Measurements from ENCODE around the gene KNDC1. TPM values are rescaled to one million over a fixed set of nuclear protein-coding genes. Genes with fewer than 3 reads are reported as not detected.
"Not testable (repeated sequence)": the region's sequence is repeated elsewhere in the genome, so short reads cannot be mapped to it uniquely, and the experiment has no call there.

KNDC1 gene
- total and polyA plus RNA-seq, 8 donors, result 2.5 to 10.4 (median 4.0) TPM

- ATAC-seq, result no peak
- Histone ChIP-seq H3K4me1 (no peaks in the 10 kb centered on the region), H3K27me3 (peaks cover 0 to 54% of the 10 kb centered on the region in 2 donors), H3K36me3 (no peaks in the 10 kb centered on the region), H3K4me3 (no peak overlapping the region), H3K27ac (no peak overlapping the region), H3K9me3 (no peaks in the 10 kb centered on the region)
- TF ChIP-seq, protein P1, sequence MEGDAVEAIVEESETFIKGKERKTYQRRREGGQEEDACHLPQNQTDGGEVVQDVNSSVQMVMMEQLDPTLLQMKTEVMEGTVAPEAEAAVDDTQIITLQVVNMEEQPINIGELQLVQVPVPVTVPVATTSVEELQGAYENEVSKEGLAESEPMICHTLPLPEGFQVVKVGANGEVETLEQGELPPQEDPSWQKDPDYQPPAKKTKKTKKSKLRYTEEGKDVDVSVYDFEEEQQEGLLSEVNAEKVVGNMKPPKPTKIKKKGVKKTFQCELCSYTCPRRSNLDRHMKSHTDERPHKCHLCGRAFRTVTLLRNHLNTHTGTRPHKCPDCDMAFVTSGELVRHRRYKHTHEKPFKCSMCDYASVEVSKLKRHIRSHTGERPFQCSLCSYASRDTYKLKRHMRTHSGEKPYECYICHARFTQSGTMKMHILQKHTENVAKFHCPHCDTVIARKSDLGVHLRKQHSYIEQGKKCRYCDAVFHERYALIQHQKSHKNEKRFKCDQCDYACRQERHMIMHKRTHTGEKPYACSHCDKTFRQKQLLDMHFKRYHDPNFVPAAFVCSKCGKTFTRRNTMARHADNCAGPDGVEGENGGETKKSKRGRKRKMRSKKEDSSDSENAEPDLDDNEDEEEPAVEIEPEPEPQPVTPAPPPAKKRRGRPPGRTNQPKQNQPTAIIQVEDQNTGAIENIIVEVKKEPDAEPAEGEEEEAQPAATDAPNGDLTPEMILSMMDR (IDR thresholded peaks at IDR 0.05), result no peak
- peak in 1 of 4 donors; percentile 31 for DNase-seq
- intact Hi-C loops (cut with DNase I), result no loop called here
These were observed 9.4 kb upstream of the KNDC1 start for GRCh38 chr10:133150656-133151055.

DNA sequence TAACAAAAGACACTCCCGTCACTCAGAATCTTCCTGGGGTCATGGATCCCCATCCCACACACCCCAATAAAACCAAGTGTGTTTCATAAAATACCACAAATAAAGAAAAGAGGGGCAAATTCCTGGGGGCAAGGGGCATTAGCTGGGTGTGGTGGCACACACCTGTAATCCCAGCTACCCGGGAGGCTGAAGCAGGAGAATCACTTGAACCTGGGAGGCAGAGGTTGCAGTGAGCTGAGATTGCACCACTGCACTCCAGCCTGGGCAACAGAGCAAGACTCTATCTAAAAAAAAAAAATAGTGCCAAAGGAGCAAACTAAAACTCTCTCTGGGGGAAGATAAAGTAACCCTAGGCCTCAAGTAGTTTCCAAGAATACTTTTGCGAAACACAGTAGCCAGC lies 8.9 kb upstream of the KNDC1 start:
- H3K4me1 ChIP-seq; DNase-seq; H3K4me3 ChIP-seq; H3K27ac ChIP-seq; ATAC-seq; H3K9me3 ChIP-seq; H3K36me3 ChIP-seq; intact Hi-C loops (cut with DNase I): not testable (repeated sequence)
- peaks cover 0 to 50% of the 10 kb centered on the region in 2 donors for H3K27me3 ChIP-seq

DNA sequence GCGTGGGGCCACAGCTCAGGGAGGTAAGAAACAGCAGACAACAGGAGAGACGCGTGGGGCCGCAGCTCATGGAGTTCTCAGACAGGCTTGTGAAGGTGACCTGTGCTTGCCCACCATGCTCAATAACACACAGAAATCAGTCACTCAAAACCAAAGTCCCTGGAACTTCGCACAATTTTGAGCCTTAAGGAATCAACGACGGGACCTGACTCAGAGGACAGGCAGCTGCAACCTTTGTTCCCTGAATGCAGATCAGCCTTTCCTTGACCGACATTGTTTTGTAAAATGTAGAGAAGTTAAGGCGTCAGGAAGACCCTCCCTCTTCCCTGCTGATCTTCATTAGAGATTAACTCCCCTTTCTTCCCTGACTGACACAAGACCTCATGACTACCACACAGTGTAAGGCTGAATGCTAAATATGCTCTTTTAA lies 8.5 kb upstream of the KNDC1 start:
- H3K36me3 ChIP-seq, result no peaks in the 10 kb centered on the region
- no peak overlapping the region for H3K4me3 ChIP-seq
- no peaks in the 10 kb centered on the region for H3K9me3 ChIP-seq
- H3K27me3 ChIP-seq, result peaks cover 0 to 49% of the 10 kb centered on the region in 2 donors
- TF ChIP-seq, protein P1 (IDR thresholded peaks at IDR 0.05), result no peak
- no peak for ATAC-seq
- no peaks in the 10 kb centered on the region for H3K4me1 ChIP-seq
- intact Hi-C loops (cut with DNase I), result no loop called here
- H3K27ac ChIP-seq, result no peak overlapping the region
- peak in 1 of 4 donors; percentile 38 for DNase-seq

DNA sequence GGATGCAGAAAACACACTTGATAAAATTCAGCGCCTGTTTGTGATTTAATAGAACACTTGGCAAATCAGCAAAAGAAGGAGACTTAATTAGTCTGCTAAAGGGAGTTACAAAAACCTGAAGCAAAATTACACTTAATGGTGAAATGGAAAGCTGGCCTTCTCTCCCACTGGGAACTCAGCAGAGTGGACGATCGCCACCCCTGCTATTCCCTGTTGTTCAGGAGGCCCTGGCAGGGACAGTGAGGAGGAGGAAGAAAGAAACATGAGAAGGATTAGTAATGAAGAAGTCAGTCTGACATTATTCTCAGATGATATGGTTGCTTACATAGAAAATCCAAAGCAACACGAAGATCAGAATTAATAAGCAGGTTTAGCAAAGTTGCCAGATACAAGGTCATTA lies 5.6 kb upstream of the KNDC1 start:
- no peak for ATAC-seq
- Histone ChIP-seq H3K4me1 (no peaks in the 10 kb centered on the region), H3K4me3 (no peak overlapping the region), H3K9me3 (no peaks in the 10 kb centered on the region), H3K27ac (no peak overlapping the region), H3K36me3 (no peaks in the 10 kb centered on the region), H3K27me3 (peaks cover 0 to 53% of the 10 kb centered on the region in 2 donors)
- intact Hi-C loops (cut with DNase I), result no loop called here
- DNase-seq, result no peak
- TF ChIP-seq, protein P1 (IDR thresholded peaks at IDR 0.05), result no peak

DNA sequence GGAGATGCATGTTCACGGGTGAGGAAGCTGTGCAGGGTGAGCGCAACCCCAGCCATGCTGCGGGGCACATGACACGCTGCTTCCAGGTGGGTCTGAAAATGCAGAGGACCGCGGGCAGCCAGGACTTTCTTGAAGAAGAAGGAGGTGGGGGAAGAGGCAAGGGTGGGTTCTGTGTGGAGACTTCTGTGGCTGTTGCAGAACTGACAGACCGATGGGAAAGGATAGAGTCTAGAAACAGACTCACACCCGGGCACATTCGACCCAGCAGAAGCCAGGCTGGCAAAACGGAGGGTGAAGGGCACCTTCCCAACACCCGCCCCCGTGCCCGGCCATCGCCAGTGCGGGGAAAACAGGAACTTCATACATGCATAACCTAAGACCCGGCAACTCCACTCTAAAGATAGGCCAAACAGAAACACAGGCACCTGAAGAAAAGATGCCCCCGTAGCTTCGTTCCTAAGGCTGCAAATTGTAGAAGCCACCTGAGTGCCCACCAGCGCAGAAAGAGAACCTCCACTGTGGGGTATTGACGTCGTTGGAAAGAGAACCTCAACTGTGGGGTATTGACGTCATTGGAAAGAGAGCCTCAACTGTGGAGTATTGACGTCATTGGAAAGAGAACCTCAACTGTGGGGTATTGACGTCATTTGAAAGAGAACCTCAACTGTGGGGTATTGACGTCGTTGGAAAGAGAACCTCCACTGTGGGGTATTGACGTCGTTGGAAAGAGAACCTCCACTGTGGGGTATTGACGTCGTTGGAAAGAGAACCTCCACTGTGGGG lies 4.8 kb upstream of the KNDC1 start:
- H3K9me3 ChIP-seq, result no peaks in the 10 kb centered on the region
- H3K4me3 ChIP-seq, result no peak overlapping the region
- peaks cover 0 to 60% of the 10 kb centered on the region in 2 donors for H3K27me3 ChIP-seq
- DNase-seq (peak in 1 of 4 donors; percentile 65), ATAC-seq (no peak)
- no peaks in the 10 kb centered on the region for H3K36me3 ChIP-seq
- no peaks in the 10 kb centered on the region for H3K4me1 ChIP-seq
- H3K27ac ChIP-seq, result no peak overlapping the region
- TF ChIP-seq, protein P1 (IDR thresholded peaks at IDR 0.05), result no peak
- intact Hi-C loops (cut with DNase I), result no loop called here

Data from left lung (tissue), 10 donors.